WTC11 (cell line): ENCODE measurements around the gene AHNAK2. TPM values are rescaled to one million over a fixed set of nuclear protein-coding genes. Genes with fewer than 3 reads are reported as not detected.

Experiments
- ATAC-seq: fragments of 200-7000 bp; cut with Tn5 transposase; 2 replicates; pipeline ENCODE4 v1.10.0; 2021; ENCODE audit warnings: mild to moderate bottlenecking, moderate library complexity
- CTCF ChIA-PET: fragments of 300-600 bp; sonication (Branson Sonifier 250); formaldehyde crosslinking; loops from one replicate; lab custom pipeline; 2021; ENCODE audit warnings: antibody characterized with exemption; lab: Charles Lee
- POLR2A ChIA-PET: fragments of 350-600 bp; sonication (Branson Sonifier 250); formaldehyde crosslinking; loops from one replicate; lab custom pipeline; 2021; ENCODE audit warnings: antibody characterized with exemption; lab: Charles Lee
- DNase-seq: peaks from one replicate; pipeline ENCODE4 v3.0.0; 2021; ENCODE audit warnings: low spot score
- H3K27ac Mint-ChIP-seq: 2 replicates; pipeline ENCODE4 v1.8.0; 2021; ENCODE audit warnings: mixed read lengths
- H3K27me3 Mint-ChIP-seq: 2 replicates; pipeline ENCODE4 v1.8.0; 2021; ENCODE audit warnings: low read depth, mild to moderate bottlenecking, moderate library complexity, mixed read lengths
- H3K36me3 Mint-ChIP-seq: 2 replicates; pipeline ENCODE4 v1.8.0; 2021; ENCODE audit warnings: mixed read lengths
- H3K4me1 Mint-ChIP-seq: 2 replicates; pipeline ENCODE4 v1.8.0; 2022; ENCODE audit warnings: mixed read lengths
- H3K4me3 Mint-ChIP-seq: 2 replicates; pipeline ENCODE4 v1.8.0; 2021; ENCODE audit warnings: mild to moderate bottlenecking, moderate library complexity, mixed read lengths
- H3K9me3 Mint-ChIP-seq: 2 replicates; pipeline ENCODE4 v1.8.0; 2021; ENCODE audit warnings: mixed read lengths
- FOXP1 ChIP-seq: sonication (generic); formaldehyde crosslinking; IDR thresholded peaks from 2 replicates; pipeline ENCODE4 v1.8.0; 2022; ENCODE audit warnings: missing genetic modification reagents, mild to moderate bottlenecking, moderate library complexity, borderline replicate concordance
- GABPB1 ChIP-seq: sonication (generic); formaldehyde crosslinking; IDR thresholded peaks from 2 replicates; pipeline ENCODE4 v1.8.1; 2023; ENCODE audit warnings: mild to moderate bottlenecking, missing genetic modification reagents
- HMGA2 ChIP-seq: fragments of 250-450 bp; sonication (Bioruptor Pico); IDR thresholded peaks from 2 replicates; pipeline ENCODE4 v1.4.0; 2021; ENCODE audit warnings: mild to moderate bottlenecking, moderate library complexity
- MXD4 ChIP-seq: fragments of 250-450 bp; sonication (Bioruptor Pico); IDR thresholded peaks from 2 replicates; pipeline ENCODE4 v1.8.0; 2021; ENCODE audit warnings: mild to moderate bottlenecking, moderate library complexity, borderline replicate concordance
- NFE2L1 ChIP-seq: sonication (generic); formaldehyde crosslinking; IDR thresholded peaks from 2 replicates; pipeline ENCODE4 v1.8.1; 2023; ENCODE audit warnings: missing genetic modification reagents
- TEAD1 ChIP-seq: sonication (generic); formaldehyde crosslinking; IDR thresholded peaks from 2 replicates; pipeline ENCODE4 v1.8.0; 2022; ENCODE audit warnings: mild to moderate bottlenecking, missing genetic modification reagents
- ZBTB21 ChIP-seq: sonication (generic); formaldehyde crosslinking; IDR thresholded peaks from 2 replicates; pipeline ENCODE4 v1.8.1; 2023; ENCODE audit warnings: mild to moderate bottlenecking, missing genetic modification reagents, borderline replicate concordance
- ZNF121 ChIP-seq: sonication (generic); formaldehyde crosslinking; IDR thresholded peaks from 2 replicates; pipeline ENCODE4 v1.8.0; 2023; ENCODE audit warnings: missing genetic modification reagents
- ZNF138 ChIP-seq: sonication (generic); formaldehyde crosslinking; conservative IDR thresholded peaks from 2 replicates; pipeline ENCODE4 v1.8.1; 2022; ENCODE audit warnings: mild to moderate bottlenecking, moderate library complexity, missing genetic modification reagents
- ZNF219 ChIP-seq: sonication (generic); formaldehyde crosslinking; IDR thresholded peaks from 2 replicates; pipeline ENCODE4 v1.8.0; 2023; ENCODE audit warnings: missing genetic modification reagents, mild to moderate bottlenecking, borderline replicate concordance
- ZNF396 ChIP-seq: fragments of 250-450 bp; sonication (Bioruptor Pico); IDR thresholded peaks from 2 replicates; pipeline ENCODE4 v1.8.0; 2021; ENCODE audit warnings: mild to moderate bottlenecking, moderate library complexity, borderline replicate concordance
- ZNF423 ChIP-seq: fragments of 250-450 bp; sonication (Bioruptor Pico); IDR thresholded peaks from 2 replicates; pipeline ENCODE4 v2.1.2; 2022; ENCODE audit warnings: mild to moderate bottlenecking, moderate library complexity
- total RNA-seq: library from RNA; stranded (reverse); gene quantifications from 3 replicates; pipeline ENCODE4 v1.2.3, GENCODE V29; 2021
- TF ChIP-seq, protein P1 (sequence below): sonication (generic); formaldehyde crosslinking; IDR thresholded peaks from 2 replicates; pipeline ENCODE4 v1.8.1; 2023; ENCODE audit warnings: mild to moderate bottlenecking, missing genetic modification reagents
- TF ChIP-seq, protein P2 (sequence below): fragments of 250-450 bp; sonication (Bioruptor Pico); IDR thresholded peaks from 2 replicates; pipeline ENCODE4 v1.8.0; 2021; ENCODE audit warnings: mild to moderate bottlenecking
- TF ChIP-seq, protein P3 (sequence below): fragments of 250-450 bp; sonication (Bioruptor Pico); IDR thresholded peaks from 2 replicates; pipeline ENCODE4 v1.9.0; 2021; ENCODE audit warnings: mild to moderate bottlenecking
- TF ChIP-seq, protein P4 (sequence below): sonication (generic); formaldehyde crosslinking; IDR thresholded peaks from 2 replicates; pipeline ENCODE4 v1.8.1; 2022; ENCODE audit warnings: mild to moderate bottlenecking, moderate library complexity, missing genetic modification reagents
- TF ChIP-seq, protein P5 (sequence below): sonication (generic); formaldehyde crosslinking; IDR thresholded peaks from 2 replicates; pipeline ENCODE4 v1.8.1; 2023; ENCODE audit warnings: mild to moderate bottlenecking, missing genetic modification reagents, moderate library complexity

The AHNAK2 gene
- total RNA-seq, 1 experiment from 2014 or later, result 3.5 TPM

DNA sequence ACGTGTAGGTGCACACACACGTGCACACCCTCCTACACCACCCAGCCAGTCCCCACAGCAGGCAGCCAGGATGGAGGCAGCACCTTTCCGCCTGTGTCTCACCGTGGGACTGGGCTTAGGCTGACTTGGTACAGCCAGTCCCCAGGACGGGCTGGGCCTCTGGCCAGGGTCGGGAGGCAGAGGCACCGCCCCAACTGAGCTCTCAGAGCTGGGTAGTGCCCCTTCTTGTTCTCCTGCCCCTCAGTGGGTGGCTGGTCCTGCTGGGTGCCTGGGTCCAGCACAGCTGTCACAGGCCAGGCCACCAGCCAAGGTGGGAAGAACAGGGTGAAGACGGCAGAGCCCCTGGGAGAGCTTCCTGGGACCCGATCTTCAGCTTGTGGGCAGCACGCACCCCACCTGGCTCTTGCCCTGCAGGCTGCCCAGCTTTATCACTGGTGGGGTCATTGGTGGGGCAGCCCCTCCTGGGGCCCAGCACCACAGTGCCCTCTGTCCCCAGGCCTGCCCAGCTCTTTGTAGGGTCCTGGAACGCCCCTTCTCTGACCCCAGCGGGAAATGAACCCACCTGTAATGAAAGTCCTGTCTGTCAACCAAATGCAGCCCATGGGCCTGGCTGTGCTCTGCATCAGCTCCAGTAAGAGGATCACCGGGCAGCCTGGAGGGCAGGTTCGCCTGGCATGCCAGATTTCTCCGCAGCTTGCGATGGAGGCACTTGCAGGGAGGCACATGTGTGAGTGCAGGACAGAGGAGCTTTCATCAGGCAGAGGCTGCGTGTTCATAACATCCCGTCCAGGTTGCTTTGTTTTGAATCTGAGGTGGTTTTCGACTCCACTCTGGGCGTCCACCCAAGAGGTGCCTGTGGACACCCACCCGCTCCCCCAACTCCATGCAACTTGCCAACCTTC is 28.0 kb upstream of the AHNAK2 start (continued):
- TF ChIP-seq, protein P1, sequence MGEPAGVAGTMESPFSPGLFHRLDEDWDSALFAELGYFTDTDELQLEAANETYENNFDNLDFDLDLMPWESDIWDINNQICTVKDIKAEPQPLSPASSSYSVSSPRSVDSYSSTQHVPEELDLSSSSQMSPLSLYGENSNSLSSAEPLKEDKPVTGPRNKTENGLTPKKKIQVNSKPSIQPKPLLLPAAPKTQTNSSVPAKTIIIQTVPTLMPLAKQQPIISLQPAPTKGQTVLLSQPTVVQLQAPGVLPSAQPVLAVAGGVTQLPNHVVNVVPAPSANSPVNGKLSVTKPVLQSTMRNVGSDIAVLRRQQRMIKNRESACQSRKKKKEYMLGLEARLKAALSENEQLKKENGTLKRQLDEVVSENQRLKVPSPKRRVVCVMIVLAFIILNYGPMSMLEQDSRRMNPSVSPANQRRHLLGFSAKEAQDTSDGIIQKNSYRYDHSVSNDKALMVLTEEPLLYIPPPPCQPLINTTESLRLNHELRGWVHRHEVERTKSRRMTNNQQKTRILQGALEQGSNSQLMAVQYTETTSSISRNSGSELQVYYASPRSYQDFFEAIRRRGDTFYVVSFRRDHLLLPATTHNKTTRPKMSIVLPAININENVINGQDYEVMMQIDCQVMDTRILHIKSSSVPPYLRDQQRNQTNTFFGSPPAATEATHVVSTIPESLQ (CRISPR knock-in tag), result no peak
- no peak for TF ChIP-seq ZBTB21 (CRISPR knock-in tag)
- no peak for TF ChIP-seq ZNF138 (CRISPR knock-in tag)
- TF ChIP-seq MXD4 (CRISPR knock-in tag), result no peak
- TF ChIP-seq, protein P2, sequence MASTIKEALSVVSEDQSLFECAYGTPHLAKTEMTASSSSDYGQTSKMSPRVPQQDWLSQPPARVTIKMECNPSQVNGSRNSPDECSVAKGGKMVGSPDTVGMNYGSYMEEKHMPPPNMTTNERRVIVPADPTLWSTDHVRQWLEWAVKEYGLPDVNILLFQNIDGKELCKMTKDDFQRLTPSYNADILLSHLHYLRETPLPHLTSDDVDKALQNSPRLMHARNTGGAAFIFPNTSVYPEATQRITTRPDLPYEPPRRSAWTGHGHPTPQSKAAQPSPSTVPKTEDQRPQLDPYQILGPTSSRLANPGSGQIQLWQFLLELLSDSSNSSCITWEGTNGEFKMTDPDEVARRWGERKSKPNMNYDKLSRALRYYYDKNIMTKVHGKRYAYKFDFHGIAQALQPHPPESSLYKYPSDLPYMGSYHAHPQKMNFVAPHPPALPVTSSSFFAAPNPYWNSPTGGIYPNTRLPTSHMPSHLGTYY, result no peak
- no peak for TF ChIP-seq NFE2L1
- TF ChIP-seq, protein P3, sequence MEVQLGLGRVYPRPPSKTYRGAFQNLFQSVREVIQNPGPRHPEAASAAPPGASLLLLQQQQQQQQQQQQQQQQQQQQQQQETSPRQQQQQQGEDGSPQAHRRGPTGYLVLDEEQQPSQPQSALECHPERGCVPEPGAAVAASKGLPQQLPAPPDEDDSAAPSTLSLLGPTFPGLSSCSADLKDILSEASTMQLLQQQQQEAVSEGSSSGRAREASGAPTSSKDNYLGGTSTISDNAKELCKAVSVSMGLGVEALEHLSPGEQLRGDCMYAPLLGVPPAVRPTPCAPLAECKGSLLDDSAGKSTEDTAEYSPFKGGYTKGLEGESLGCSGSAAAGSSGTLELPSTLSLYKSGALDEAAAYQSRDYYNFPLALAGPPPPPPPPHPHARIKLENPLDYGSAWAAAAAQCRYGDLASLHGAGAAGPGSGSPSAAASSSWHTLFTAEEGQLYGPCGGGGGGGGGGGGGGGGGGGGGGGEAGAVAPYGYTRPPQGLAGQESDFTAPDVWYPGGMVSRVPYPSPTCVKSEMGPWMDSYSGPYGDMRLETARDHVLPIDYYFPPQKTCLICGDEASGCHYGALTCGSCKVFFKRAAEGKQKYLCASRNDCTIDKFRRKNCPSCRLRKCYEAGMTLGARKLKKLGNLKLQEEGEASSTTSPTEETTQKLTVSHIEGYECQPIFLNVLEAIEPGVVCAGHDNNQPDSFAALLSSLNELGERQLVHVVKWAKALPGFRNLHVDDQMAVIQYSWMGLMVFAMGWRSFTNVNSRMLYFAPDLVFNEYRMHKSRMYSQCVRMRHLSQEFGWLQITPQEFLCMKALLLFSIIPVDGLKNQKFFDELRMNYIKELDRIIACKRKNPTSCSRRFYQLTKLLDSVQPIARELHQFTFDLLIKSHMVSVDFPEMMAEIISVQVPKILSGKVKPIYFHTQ (CRISPR knock-in tag), result no peak
- no peak for TF ChIP-seq HMGA2 (CRISPR knock-in tag)
- no peak for TF ChIP-seq FOXP1
- TF ChIP-seq, all 79 proteins: peak for 0

DNA sequence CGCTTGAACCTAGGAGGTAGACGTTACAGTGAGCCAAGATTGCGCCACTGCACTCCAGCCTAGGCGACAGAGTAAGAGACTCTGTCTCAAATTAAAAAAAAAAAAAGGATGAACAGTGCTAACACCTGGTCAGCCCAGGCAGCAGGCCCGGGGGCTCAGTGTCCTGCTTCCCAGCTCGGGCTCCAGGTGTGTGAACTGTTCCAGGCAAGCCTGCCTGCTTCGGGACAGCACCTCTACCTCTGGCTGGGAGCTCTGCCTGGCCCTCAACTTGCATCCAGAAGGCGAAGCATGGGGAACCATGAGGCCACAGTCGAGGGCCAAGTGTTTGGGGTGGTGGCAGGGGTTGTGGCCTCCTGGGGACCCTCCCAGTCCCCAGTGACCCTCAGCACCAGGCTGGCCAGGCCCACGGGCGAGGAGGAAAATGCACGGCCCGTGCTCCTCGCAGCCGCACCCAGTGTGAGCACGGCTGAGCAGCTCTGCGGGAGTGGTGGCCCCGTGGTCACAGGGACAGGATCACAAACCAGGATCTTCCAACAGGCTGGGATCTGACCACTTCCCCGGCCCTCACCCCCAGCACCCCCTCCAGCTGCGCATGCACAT is 27.3 kb upstream of the AHNAK2 start:
- H3K27me3 Mint-ChIP-seq, result no peaks in the 10 kb centered on the region
- ATAC-seq (peak; percentile 13; the same call in 1 of the 2 replicates), DNase-seq (no peak)
- 0 out of 2 replicates have a peak overlapping the region, but pooled peaks have one; percentile 19 for H3K27ac Mint-ChIP-seq
- no peak overlapping the region for H3K4me3 Mint-ChIP-seq
- ChIA-PET CTCF (interaction anchor here (0.8 to 1.0 kb wide), 3 partner anchors 30 to 179 kb away, joined by 3 to 4 read pairs (median 4); no protein-coding TSS in a partner anchor), POLR2A (interaction anchor here (0.6 kb wide), 1 partner anchor 734 kb away, joined by 3 read pairs; no protein-coding TSS in a partner anchor)
- H3K4me1 Mint-ChIP-seq, result no peaks in the 10 kb centered on the region
- peaks cover 10% of the 10 kb centered on the region for H3K36me3 Mint-ChIP-seq
- H3K9me3 Mint-ChIP-seq, result no peaks in the 10 kb centered on the region
- TF ChIP-seq ZNF138 (CRISPR knock-in tag) (no peak), MXD4 (CRISPR knock-in tag) (no peak), GABPB1 (CRISPR knock-in tag) (no peak), ZNF219 (CRISPR knock-in tag) (no peak), ZNF423 (CRISPR knock-in tag) (no peak), ZNF396 (CRISPR knock-in tag) (no peak), ZNF121 (CRISPR knock-in tag) (no peak), TEAD1 (CRISPR knock-in tag) (no peak)
- TF ChIP-seq, protein P4, sequence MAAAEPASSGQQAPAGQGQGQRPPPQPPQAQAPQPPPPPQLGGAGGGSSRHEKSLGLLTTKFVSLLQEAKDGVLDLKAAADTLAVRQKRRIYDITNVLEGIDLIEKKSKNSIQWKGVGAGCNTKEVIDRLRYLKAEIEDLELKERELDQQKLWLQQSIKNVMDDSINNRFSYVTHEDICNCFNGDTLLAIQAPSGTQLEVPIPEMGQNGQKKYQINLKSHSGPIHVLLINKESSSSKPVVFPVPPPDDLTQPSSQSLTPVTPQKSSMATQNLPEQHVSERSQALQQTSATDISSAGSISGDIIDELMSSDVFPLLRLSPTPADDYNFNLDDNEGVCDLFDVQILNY (CRISPR knock-in tag), result no peak
- TF ChIP-seq, protein P3 (CRISPR knock-in tag), result no peak
- TF ChIP-seq, protein P2, result no peak
- TF ChIP-seq, protein P5, sequence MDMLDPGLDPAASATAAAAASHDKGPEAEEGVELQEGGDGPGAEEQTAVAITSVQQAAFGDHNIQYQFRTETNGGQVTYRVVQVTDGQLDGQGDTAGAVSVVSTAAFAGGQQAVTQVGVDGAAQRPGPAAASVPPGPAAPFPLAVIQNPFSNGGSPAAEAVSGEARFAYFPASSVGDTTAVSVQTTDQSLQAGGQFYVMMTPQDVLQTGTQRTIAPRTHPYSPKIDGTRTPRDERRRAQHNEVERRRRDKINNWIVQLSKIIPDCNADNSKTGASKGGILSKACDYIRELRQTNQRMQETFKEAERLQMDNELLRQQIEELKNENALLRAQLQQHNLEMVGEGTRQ (CRISPR knock-in tag), result no peak
